NCI-H510A (cell line): ENCODE results near the gene ABCC8.

Experiments
- DNase-seq: peaks from one replicate; lab custom pipeline; 2025; lab: John Stamatoyannopoulos, UW

The ABCC8 gene

GRCh38 chr11:17505146-17505545 is 28.5 kb upstream of the ABCC8 start:
- DNase-seq = no peak

GRCh38 chr11:17504330-17505107 is 27.9 kb upstream of the ABCC8 start:
- peak; percentile 37 for DNase-seq

- DNase-seq = no peak
These were observed 26.0 kb upstream of the ABCC8 start for GRCh38 chr11:17502630-17503029.

- DNase-seq = no peak
These were observed 24.0 kb upstream of the ABCC8 start for GRCh38 chr11:17500673-17501072.

- DNase-seq = peak; percentile 20
These were observed 21.8 kb upstream of the ABCC8 start for GRCh38 chr11:17498475-17498874.

GRCh38 chr11:17498058-17498457 is 21.4 kb upstream of the ABCC8 start:
- peak; percentile 64 for DNase-seq

GRCh38 chr11:17496406-17496805 is 19.8 kb upstream of the ABCC8 start:
- no peak for DNase-seq

GRCh38 chr11:17494019-17494418 is 17.4 kb upstream of the ABCC8 start:
- no peak for DNase-seq

GRCh38 chr11:17490938-17491337 is 14.3 kb upstream of the ABCC8 start:
- no peak for DNase-seq

GRCh38 chr11:17490232-17490631 is 13.6 kb upstream of the ABCC8 start:
- DNase-seq = no peak

GRCh38 chr11:17489751-17490150 is 13.1 kb upstream of the ABCC8 start:
- no peak for DNase-seq

- no peak for DNase-seq
These were observed 11.9 kb upstream of the ABCC8 start for GRCh38 chr11:17488563-17488962.

- no peak for DNase-seq
These were observed 10.0 kb upstream of the ABCC8 start for GRCh38 chr11:17486646-17487045.

- DNase-seq = no peak
These were observed 6.9 kb upstream of the ABCC8 start for GRCh38 chr11:17483505-17483904.

GRCh38 chr11:17481905-17482304 is 5.3 kb upstream of the ABCC8 start:
- no peak for DNase-seq

GRCh38 chr11:17479284-17480214 is 2.9 kb upstream of the ABCC8 start:
- DNase-seq = peak; percentile 24

GRCh38 chr11:17478070-17478469 is 1.4 kb upstream of the ABCC8 start:
- DNase-seq = no peak

- no peak for DNase-seq
These were observed 716 bp upstream of the ABCC8 start for GRCh38 chr11:17477361-17477760.

- DNase-seq = no peak
These were observed 364 bp upstream of the ABCC8 start for GRCh38 chr11:17477084-17477333.

GRCh38 chr11:17475666-17476316 is 854 bp downstream of the ABCC8 start:
- no peak for DNase-seq

GRCh38 chr11:17473071-17473744 is 3.4 kb downstream of the ABCC8 start:
- DNase-seq = no peak

- no peak for DNase-seq
These were observed 4.2 kb downstream of the ABCC8 start for GRCh38 chr11:17472467-17472866.
